ENCODE results near the gene MAP3K5. TPM values are rescaled to one million over a fixed set of nuclear protein-coding genes. Genes with fewer than 3 reads are reported as not detected.

The MAP3K5 gene
- total and polyA plus RNA-seq, 9 of the 15 experiments (the other 6 are each of a cell fraction or from before 2014, with no cell fraction given): 2.2 to 13.0 (median 9.9) TPM

DNA sequence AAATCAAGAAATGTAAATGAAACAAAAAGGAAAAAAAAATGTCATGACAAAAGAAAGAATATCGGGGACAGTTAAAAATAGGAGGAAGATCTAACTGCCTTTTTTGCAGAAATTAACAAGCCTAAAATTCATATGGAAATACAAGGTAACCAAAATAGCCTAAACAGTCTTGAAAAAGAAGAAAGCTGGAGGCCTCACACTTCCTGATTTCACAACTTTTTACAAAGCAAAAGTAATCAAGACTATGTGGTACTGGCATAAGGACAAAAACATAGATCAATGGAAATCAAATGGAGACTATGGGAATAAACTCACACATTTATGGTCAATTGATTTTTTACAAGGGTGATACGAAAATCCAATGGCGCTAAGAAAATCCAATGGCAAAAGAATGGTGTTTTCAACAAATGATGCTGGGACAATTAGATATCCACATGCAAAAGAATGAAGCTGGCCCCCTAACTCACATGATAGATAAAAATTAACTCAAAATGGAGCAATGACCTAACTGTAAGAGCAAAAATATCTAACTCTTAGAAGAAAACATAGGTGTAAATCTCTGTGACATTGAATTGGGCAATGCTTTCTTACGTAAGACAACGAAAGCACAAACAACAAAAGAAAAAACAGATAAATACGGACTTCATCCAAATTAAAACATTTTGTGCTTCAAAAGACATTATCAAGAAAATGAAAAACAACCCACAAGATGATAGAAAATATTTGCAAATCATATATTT lies 24.5 kb downstream of the MAP3K5 start (continued):
- TF ChIP-seq ZFPM2 (CRISPR knock-in tag; IDR thresholded peaks at IDR 0.05) (0 out of 2 replicates have a peak, but pooled peaks have one; percentile 19), DIDO1 (tag; IDR thresholded peaks at IDR 0.05; ENCODE audit: low read depth) (no peak), PBX2 (CRISPR knock-in tag; IDR thresholded peaks at IDR 0.05; ENCODE audit: low read depth) (no peak), PBX2 (tag; conservative IDR thresholded peaks at IDR 0.05; ENCODE audit: low read depth) (peak; percentile 70; the same call in 1 of the 2 replicates), STAT5B (CRISPR knock-in tag; IDR thresholded peaks at IDR 0.05) (no peak), TAF9B (IDR thresholded peaks at IDR 0.05; ENCODE audit: partially characterized antibody) (no peak), ZNF407 (IDR thresholded peaks at IDR 0.05; ENCODE audit: low read depth) (no peak), ZNF134 (CRISPR knock-in tag; conservative IDR thresholded peaks at IDR 0.05) (no peak), NR2F6 (CRISPR knock-in tag; IDR thresholded peaks at IDR 0.05) (no peak), ESRRA (IDR thresholded peaks at IDR 0.05; ENCODE audit: borderline replicate concordance, low read depth) (no peak), CBFA2T2 (conservative IDR thresholded peaks at IDR 0.05) (no peak), CEBPG (CRISPR knock-in tag; IDR thresholded peaks at IDR 0.05) (no peak), CEBPG (tag; conservative IDR thresholded peaks at IDR 0.05 in 1 of 2, IDR thresholded peaks at IDR 0.05 in 1 of 2) (peak; percentile 76 to 84), ZNF431 (CRISPR knock-in tag; IDR thresholded peaks at IDR 0.05) (no peak), NFRKB (IDR thresholded peaks at IDR 0.05; ENCODE audit: low read depth) (no peak)
- TF ChIP-seq, protein P1, sequence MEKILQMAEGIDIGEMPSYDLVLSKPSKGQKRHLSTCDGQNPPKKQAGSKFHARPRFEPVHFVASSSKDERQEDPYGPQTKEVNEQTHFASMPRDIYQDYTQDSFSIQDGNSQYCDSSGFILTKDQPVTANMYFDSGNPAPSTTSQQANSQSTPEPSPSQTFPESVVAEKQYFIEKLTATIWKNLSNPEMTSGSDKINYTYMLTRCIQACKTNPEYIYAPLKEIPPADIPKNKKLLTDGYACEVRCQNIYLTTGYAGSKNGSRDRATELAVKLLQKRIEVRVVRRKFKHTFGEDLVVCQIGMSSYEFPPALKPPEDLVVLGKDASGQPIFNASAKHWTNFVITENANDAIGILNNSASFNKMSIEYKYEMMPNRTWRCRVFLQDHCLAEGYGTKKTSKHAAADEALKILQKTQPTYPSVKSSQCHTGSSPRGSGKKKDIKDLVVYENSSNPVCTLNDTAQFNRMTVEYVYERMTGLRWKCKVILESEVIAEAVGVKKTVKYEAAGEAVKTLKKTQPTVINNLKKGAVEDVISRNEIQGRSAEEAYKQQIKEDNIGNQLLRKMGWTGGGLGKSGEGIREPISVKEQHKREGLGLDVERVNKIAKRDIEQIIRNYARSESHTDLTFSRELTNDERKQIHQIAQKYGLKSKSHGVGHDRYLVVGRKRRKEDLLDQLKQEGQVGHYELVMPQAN (IDR thresholded peaks at IDR 0.05; ENCODE audit: borderline replicate concordance): no peak
